ENCODE measurements around the gene TPCN1. TPM values are rescaled to one million over a fixed set of nuclear protein-coding genes. Genes with fewer than 3 reads are reported as not detected.

TPCN1 gene
- total RNA-seq, 3 donors from 2014 or later: 89.9 to 133 (median 91.3) TPM

DNA sequence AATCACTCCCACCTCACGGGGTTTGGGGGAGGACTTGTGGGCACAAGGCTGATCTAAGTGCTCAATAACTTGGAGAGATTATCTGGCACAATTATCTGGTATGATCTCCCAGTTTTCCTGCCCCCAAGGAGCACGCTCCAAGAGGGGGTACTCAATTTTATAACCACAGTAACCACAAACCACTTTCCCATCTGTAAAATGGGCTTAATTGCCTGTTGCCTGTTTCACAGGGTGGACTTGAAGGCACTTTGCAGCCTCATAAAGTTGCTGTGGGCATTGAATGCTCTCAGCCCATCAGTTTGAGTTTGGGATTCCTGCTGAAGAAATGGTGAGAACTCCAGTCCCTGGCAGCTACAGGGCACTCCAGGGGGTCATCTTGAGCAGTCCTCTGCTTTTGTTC, 109.2 kb downstream of the TPCN1 start:
- TF ChIP-seq, protein P1, sequence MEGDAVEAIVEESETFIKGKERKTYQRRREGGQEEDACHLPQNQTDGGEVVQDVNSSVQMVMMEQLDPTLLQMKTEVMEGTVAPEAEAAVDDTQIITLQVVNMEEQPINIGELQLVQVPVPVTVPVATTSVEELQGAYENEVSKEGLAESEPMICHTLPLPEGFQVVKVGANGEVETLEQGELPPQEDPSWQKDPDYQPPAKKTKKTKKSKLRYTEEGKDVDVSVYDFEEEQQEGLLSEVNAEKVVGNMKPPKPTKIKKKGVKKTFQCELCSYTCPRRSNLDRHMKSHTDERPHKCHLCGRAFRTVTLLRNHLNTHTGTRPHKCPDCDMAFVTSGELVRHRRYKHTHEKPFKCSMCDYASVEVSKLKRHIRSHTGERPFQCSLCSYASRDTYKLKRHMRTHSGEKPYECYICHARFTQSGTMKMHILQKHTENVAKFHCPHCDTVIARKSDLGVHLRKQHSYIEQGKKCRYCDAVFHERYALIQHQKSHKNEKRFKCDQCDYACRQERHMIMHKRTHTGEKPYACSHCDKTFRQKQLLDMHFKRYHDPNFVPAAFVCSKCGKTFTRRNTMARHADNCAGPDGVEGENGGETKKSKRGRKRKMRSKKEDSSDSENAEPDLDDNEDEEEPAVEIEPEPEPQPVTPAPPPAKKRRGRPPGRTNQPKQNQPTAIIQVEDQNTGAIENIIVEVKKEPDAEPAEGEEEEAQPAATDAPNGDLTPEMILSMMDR (IDR thresholded peaks at IDR 0.05): no peak
- no peaks in the 10 kb centered on the region for H3K9me3 ChIP-seq
- no peaks in the 10 kb centered on the region for H3K36me3 ChIP-seq (ENCODE audit: low read depth)
- H3K4me1 ChIP-seq (ENCODE audit: low read depth): peaks cover 10% of the 10 kb centered on the region
- intact Hi-C loops (cut with DNase I, micrococcal nuclease): no loop called here
- ATAC-seq: no peak
- no peak overlapping the region for H3K4me3 ChIP-seq
- DNase-seq: no peak

DNA sequence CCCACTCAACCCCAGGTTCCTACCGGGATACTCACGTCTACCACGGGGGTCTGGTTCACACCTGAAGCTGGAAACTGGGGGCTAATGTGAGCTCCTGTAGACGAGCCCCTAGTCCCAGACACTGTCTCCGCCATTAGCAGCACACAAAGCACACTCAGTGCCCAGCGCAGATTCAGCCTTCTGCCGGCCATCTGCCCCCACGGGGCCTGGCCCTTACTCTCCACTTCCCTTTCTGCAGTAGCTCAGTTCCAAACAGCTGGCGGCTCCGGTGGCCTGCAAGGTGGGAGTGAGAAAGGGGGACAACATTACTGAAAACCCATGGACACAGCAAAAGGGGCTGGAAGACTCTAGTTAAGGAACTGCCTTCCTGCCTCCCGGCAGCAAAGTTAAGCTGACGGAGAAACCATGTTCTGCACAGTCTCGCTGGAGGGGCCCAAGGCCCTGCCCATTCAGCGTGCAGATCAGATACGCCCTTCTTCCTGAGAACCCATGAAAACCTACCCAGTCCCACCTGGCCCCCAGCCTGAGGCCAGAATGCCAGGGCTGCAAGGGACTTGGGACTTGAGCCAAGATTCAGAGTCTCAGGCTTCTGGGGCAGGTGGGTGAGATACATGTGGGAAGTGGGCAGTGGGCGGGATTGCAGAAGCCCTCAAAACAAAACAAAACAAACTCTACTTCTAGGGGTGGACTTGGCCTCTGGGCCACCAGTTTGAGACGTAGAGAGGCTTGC, 111.6 kb downstream of the TPCN1 start:
- DNase-seq (peak in 2 of 3 donors; percentile 12 to 44), ATAC-seq (no peak)
- Histone ChIP-seq H3K9me3 (no peaks in the 10 kb centered on the region), H3K4me1 (ENCODE audit: low read depth) (peaks cover 7% of the 10 kb centered on the region), H3K4me3 (no peak overlapping the region), H3K36me3 (ENCODE audit: low read depth) (no peaks in the 10 kb centered on the region)
- intact Hi-C loops (cut with DNase I, micrococcal nuclease): no loop called here
- TF ChIP-seq, protein P1 (IDR thresholded peaks at IDR 0.05): no peak

- TF ChIP-seq, protein P1 (IDR thresholded peaks at IDR 0.05): no peak
- DNase-seq (no peak), ATAC-seq (no peak)
- Histone ChIP-seq H3K9me3 (no peaks in the 10 kb centered on the region), H3K4me1 (ENCODE audit: low read depth) (peaks cover 7% of the 10 kb centered on the region), H3K4me3 (no peak overlapping the region), H3K36me3 (ENCODE audit: low read depth) (no peaks in the 10 kb centered on the region)
- intact Hi-C loops (cut with DNase I, micrococcal nuclease): no loop called here
Observed at GRCh38 chr12:113333418-113333750, 112.1 kb downstream of the TPCN1 start.

DNA sequence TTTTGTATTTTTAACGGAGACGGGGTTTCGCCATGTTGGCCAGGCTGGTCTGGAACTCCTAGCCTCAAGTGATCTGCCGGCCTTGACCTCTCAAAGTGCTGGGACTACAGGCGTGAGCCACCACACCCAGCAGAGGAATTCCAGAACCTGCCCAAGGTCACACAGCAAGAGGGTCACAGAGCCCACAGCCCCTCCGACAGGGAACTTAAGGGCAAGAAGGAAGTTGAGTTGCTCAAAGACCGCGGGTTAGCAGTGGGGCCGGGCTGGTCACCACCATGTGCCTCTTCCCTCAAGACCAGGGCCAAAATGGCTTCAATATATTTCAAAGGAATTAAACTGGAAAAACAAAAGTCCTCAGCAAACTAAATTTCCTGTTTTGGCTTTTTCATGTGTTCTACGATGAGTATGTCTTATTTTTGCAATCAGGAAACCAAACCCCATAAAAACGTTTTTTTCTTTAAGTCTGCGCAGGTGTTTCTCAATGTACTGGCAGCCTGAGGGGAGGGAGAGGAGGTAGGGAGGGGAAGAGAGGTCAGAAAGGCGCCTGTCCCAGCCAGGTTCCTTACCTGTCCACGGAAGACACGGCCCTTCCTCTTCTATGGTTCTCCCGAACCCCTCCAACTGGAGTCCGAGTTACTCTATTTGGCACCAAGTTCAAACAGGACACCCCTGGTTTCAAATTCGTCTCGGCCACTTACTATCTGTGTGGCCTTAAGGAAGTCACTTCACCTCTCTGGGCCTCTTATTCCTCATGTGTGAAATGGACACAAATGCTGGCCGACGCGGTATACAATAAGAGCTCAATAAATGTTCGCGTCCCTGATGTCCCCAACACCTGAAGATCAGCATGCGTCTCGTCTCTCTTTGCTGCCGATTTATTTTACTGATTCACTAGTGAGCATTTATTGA, 112.9 kb downstream of the TPCN1 start:
- ATAC-seq: peak; percentile 58
- TF ChIP-seq, protein P1 (IDR thresholded peaks at IDR 0.05): no peak
- intact Hi-C loops (cut with DNase I, micrococcal nuclease): no loop called here

GRCh38 chr12:113334786-113335539, 113.7 kb downstream of the TPCN1 start, which contains the start of gene SLC8B1:
TSS of gene SLC8B1 (minus strand) at chr12:113335109. CDS start at chr12:113332878, 2,231 bp downstream.
- Histone ChIP-seq H3K9me3 (no peaks in the 10 kb centered on the region), H3K4me3 (peak within 1 kb of the TSS; percentile 90), H3K4me1 (ENCODE audit: low read depth) (peaks cover 7% of the 10 kb centered on the region), H3K36me3 (ENCODE audit: low read depth) (no peaks in the 10 kb centered on the region)
- TF ChIP-seq, protein P1 (IDR thresholded peaks at IDR 0.05): no peak
- DNase-seq: peak; percentile 91 to 96 (median 93)
- ATAC-seq: peak; percentile 99
- intact Hi-C loops (cut with DNase I, micrococcal nuclease): no loop called here

More for the DNA sequence above, 112.9 kb downstream of the TPCN1 start:
- Histone ChIP-seq H3K36me3 (ENCODE audit: low read depth) (no peaks in the 10 kb centered on the region), H3K4me3 (peak overlapping the region; percentile 90), H3K9me3 (no peaks in the 10 kb centered on the region), H3K4me1 (ENCODE audit: low read depth) (peaks cover 7% of the 10 kb centered on the region)
- DNase-seq: peak; percentile 47 to 72 (median 51)

Measured in mucosa of descending colon (tissue), 3 donors.